ENCODE data around the gene CUL4A.

- no peak for TF ChIP-seq ZNF560 (tag by site-specific recombination; IDR thresholded peaks at IDR 0.05; ENCODE audit: borderline replicate concordance)
- TF ChIP-seq YY1 (tag by site-specific recombination; IDR thresholded peaks at IDR 0.05) = no peak
- TF ChIP-seq CTCF (tag by site-specific recombination; IDR thresholded peaks at IDR 0.05) = no peak
- no peak for TF ChIP-seq ZNF211 (tag by site-specific recombination; IDR thresholded peaks at IDR 0.05; ENCODE audit: low read depth)
Measured at GRCh38 chr13:113209336-113209758, at the start of gene CUL4A.
